Measurements from ENCODE around the gene ST3GAL5.

DNA sequence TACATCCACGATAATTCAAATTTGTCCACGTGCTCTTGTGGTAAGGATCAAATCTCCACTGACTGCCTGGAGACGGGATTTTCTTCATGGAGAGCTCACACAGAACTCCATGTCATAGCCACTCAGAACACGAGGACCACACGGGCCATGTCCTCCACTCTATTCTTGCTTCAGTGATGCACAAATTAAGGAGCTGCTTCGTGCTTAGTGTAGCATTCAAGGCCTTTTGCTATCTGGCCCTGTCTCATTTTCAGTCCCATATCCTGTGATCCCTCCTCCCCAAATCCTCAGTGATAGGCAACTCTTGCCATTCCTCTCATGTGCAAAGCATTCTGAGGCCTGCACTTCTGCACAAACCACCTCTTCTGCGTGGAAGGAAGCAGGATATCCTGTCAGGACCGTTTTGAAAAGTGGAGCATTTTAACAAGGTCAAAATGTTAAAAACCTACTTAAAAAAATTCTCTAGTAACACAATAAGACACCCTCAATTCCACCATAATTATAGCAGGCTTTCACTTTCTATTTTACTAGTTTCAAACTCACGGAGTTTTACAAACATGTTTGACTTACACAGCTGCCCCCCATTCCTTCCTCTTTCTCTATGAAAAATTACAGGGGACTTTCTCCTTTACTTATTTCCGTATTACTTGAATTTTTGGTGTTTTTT lies 35.2 kb downstream of the ST3GAL5 start:
- no peak for TF ChIP-seq EZH2 (IDR thresholded peaks at IDR 0.05; ENCODE audit: borderline replicate concordance, low read depth, low read length, severe bottlenecking)
- TF ChIP-seq, protein P1, sequence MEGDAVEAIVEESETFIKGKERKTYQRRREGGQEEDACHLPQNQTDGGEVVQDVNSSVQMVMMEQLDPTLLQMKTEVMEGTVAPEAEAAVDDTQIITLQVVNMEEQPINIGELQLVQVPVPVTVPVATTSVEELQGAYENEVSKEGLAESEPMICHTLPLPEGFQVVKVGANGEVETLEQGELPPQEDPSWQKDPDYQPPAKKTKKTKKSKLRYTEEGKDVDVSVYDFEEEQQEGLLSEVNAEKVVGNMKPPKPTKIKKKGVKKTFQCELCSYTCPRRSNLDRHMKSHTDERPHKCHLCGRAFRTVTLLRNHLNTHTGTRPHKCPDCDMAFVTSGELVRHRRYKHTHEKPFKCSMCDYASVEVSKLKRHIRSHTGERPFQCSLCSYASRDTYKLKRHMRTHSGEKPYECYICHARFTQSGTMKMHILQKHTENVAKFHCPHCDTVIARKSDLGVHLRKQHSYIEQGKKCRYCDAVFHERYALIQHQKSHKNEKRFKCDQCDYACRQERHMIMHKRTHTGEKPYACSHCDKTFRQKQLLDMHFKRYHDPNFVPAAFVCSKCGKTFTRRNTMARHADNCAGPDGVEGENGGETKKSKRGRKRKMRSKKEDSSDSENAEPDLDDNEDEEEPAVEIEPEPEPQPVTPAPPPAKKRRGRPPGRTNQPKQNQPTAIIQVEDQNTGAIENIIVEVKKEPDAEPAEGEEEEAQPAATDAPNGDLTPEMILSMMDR (IDR thresholded peaks at IDR 0.05; ENCODE audit: borderline replicate concordance, extremely low read depth, low read length, poor library complexity, severe bottlenecking), result no peak
